GM10266 (cell line): ENCODE data around the gene RNF150.
"Not testable (repeated sequence)": the region's sequence is repeated elsewhere in the genome, so short reads cannot be mapped to it uniquely, and the experiment has no call there.

Experiments
- DNase-seq: peaks from one replicate; pipeline ENCODE4 v3.0.0; 2012; ENCODE audit errors: extremely low spot score
- CTCF ChIP-seq: IDR thresholded peaks from 2 replicates; pipeline ENCODE4 v1.5.1; 2012; ENCODE audit warnings: mild to moderate bottlenecking, low read depth; ENCODE audit not compliant: control insufficient read depth, insufficient read depth; ENCODE audit errors: missing control alignments

The RNF150 gene

GRCh38 chr4:141058591-141059512 is 74.4 kb downstream of the RNF150 start:
- DNase-seq, result no peak
- TF ChIP-seq CTCF, result no peak

- no peak for DNase-seq
- TF ChIP-seq CTCF, result no peak
Observed at GRCh38 chr4:141057582-141057981, 75.7 kb downstream of the RNF150 start.

GRCh38 chr4:141056473-141056872 is 76.8 kb downstream of the RNF150 start:
- DNase-seq, result no peak
- no peak for TF ChIP-seq CTCF

GRCh38 chr4:141054446-141054845 is 78.8 kb downstream of the RNF150 start:
- no peak for DNase-seq
- TF ChIP-seq CTCF, result no peak

GRCh38 chr4:141050999-141051398 is 82.3 kb downstream of the RNF150 start:
- not testable (repeated sequence) for DNase-seq

GRCh38 chr4:141047228-141047884 is 85.9 kb downstream of the RNF150 start:
- TF ChIP-seq CTCF, result no peak
- no peak for DNase-seq

GRCh38 chr4:141046255-141046654 is 87.0 kb downstream of the RNF150 start:
- TF ChIP-seq CTCF, result no peak
- no peak for DNase-seq
